ENCODE measurements around the gene FNDC5.

DNA sequence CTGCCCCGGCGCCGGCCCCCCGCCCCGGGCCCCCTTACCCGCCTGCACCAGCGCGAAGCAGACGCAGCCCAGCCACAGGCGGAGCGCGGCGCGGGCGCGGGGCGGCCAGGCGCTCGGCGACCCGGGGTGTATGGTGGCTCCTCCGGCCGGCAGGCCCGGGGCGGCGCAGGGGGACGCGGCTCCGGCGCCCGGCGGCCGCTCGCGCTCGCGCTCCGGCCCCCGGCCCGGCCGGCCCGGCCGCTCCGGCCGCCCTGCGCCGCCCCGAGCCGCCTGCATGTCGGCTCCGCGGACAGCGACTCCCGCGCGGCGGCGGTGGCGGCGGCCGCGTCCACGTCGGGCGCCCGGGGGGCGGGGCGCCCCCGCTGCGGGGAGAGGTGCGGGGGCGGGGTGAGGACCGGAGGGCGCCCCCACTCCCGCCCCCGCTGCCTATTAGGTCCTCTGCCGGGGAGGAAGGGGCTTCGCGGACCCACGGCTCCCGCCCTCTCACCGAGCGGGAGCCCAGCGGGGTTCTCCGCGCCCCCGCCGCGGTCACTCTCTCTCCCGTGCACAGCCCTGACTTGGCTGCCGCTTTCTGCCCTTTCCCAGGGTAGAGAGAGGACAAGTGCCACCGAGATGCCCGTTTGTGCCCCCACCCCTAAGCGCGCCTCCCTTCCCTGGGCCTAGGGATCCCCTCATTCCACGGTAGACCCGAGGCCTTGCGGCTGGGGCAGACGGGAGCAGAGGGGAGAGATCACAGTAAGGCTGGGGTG, at the start of gene FNDC5:
- TF ChIP-seq, protein P1, sequence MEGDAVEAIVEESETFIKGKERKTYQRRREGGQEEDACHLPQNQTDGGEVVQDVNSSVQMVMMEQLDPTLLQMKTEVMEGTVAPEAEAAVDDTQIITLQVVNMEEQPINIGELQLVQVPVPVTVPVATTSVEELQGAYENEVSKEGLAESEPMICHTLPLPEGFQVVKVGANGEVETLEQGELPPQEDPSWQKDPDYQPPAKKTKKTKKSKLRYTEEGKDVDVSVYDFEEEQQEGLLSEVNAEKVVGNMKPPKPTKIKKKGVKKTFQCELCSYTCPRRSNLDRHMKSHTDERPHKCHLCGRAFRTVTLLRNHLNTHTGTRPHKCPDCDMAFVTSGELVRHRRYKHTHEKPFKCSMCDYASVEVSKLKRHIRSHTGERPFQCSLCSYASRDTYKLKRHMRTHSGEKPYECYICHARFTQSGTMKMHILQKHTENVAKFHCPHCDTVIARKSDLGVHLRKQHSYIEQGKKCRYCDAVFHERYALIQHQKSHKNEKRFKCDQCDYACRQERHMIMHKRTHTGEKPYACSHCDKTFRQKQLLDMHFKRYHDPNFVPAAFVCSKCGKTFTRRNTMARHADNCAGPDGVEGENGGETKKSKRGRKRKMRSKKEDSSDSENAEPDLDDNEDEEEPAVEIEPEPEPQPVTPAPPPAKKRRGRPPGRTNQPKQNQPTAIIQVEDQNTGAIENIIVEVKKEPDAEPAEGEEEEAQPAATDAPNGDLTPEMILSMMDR (IDR thresholded peaks at IDR 0.05; ENCODE audit: low read depth, low read length, missing input control), result no peak
- TF ChIP-seq FOXA1 (IDR thresholded peaks at IDR 0.05) (no peak), YY1 (IDR thresholded peaks at IDR 0.05) (no peak), RAD21 (IDR thresholded peaks at IDR 0.05) (no peak), ZBTB33 (IDR thresholded peaks at IDR 0.05) (no peak), TAF1 (conservative IDR thresholded peaks at IDR 0.05) (no peak), EGR1 (IDR thresholded peaks at IDR 0.05; ENCODE audit: low read depth in 2 of 2) (no peak), GABPA (IDR thresholded peaks at IDR 0.05 in 1 of 2, conservative IDR thresholded peaks at IDR 0.05 in 1 of 2) (no peak), JUND (IDR thresholded peaks at IDR 0.05) (no peak), SP1 (IDR thresholded peaks at IDR 0.05) (no peak)
- TF ChIP-seq, protein P2, sequence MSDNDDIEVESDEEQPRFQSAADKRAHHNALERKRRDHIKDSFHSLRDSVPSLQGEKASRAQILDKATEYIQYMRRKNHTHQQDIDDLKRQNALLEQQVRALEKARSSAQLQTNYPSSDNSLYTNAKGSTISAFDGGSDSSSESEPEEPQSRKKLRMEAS (IDR thresholded peaks at IDR 0.05), result no peak
- TF ChIP-seq, protein P3, sequence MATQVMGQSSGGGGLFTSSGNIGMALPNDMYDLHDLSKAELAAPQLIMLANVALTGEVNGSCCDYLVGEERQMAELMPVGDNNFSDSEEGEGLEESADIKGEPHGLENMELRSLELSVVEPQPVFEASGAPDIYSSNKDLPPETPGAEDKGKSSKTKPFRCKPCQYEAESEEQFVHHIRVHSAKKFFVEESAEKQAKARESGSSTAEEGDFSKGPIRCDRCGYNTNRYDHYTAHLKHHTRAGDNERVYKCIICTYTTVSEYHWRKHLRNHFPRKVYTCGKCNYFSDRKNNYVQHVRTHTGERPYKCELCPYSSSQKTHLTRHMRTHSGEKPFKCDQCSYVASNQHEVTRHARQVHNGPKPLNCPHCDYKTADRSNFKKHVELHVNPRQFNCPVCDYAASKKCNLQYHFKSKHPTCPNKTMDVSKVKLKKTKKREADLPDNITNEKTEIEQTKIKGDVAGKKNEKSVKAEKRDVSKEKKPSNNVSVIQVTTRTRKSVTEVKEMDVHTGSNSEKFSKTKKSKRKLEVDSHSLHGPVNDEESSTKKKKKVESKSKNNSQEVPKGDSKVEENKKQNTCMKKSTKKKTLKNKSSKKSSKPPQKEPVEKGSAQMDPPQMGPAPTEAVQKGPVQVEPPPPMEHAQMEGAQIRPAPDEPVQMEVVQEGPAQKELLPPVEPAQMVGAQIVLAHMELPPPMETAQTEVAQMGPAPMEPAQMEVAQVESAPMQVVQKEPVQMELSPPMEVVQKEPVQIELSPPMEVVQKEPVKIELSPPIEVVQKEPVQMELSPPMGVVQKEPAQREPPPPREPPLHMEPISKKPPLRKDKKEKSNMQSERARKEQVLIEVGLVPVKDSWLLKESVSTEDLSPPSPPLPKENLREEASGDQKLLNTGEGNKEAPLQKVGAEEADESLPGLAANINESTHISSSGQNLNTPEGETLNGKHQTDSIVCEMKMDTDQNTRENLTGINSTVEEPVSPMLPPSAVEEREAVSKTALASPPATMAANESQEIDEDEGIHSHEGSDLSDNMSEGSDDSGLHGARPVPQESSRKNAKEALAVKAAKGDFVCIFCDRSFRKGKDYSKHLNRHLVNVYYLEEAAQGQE (IDR thresholded peaks at IDR 0.05), result no peak
- TF ChIP-seq, protein P4, sequence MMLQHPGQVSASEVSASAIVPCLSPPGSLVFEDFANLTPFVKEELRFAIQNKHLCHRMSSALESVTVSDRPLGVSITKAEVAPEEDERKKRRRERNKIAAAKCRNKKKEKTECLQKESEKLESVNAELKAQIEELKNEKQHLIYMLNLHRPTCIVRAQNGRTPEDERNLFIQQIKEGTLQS (IDR thresholded peaks at IDR 0.05), result no peak
